GM19467 (cell line): ENCODE measurements around the gene TNIK.

Experiments
- ATAC-seq: cut with Tn5 transposase; IDR thresholded peaks from one replicate; pipeline ENCODE4 v1.9.1; 2021; ENCODE audit warnings: mild to moderate bottlenecking, moderate library complexity; ENCODE audit not compliant: unreplicated experiment

TNIK gene

GRCh38 chr3:171018156-171018935, 441.9 kb downstream of the TNIK start:
- no peak for ATAC-seq

- ATAC-seq: no peak
Observed at GRCh38 chr3:171013822-171014748, 446.1 kb downstream of the TNIK start.

GRCh38 chr3:171011873-171012336, 448.3 kb downstream of the TNIK start:
- no peak for ATAC-seq
